RWPE2 (cell line): ENCODE results near the gene MATN4.
A peak's percentile ranks its signal among the peaks of the same experiment; 100 is the strongest.

Experiments used
- ATAC-seq: fragments of 200-7000 bp; cut with Tn5 transposase; 3 replicates; pipeline ENCODE4 v1.9.1; 2021; ENCODE audit warnings: low read depth
- DNase-seq: peaks from one replicate; pipeline ENCODE4 v3.0.0-alpha.2; 2020; ENCODE audit warnings: low spot score
- H3K27ac ChIP-seq: fragments of 450-650 bp; 2 replicates; pipeline ENCODE4 v1.5.1; 2017; ENCODE audit warnings: mild to moderate bottlenecking; ENCODE audit not compliant: poor library complexity, severe bottlenecking
- H3K27me3 ChIP-seq: fragments of 250-450 bp; sonication (Bioruptor Pico); 2 replicates; pipeline ENCODE4 v1.5.1; 2021; ENCODE audit warnings: mild to moderate bottlenecking, moderate library complexity; ENCODE audit not compliant: insufficient read depth, poor library complexity, severe bottlenecking
- H3K36me3 ChIP-seq: fragments of 250-450 bp; sonication (Bioruptor Pico); 2 replicates; pipeline ENCODE4 v1.5.1; 2020; ENCODE audit warnings: low read depth, mild to moderate bottlenecking, moderate library complexity
- H3K4me1 ChIP-seq: fragments of 250-450 bp; sonication (Bioruptor Pico); 2 replicates; pipeline ENCODE4 v1.5.1; 2021; ENCODE audit warnings: mild to moderate bottlenecking, moderate library complexity; ENCODE audit not compliant: insufficient read depth, poor library complexity, severe bottlenecking
- H3K4me3 ChIP-seq: fragments of 250-450 bp; sonication (Bioruptor Pico); 2 replicates; pipeline ENCODE4 v1.5.1; 2021; ENCODE audit warnings: mild to moderate bottlenecking, moderate library complexity; ENCODE audit not compliant: severe bottlenecking
- H3K9me3 ChIP-seq: fragments of 250-450 bp; sonication (Bioruptor Pico); 2 replicates; pipeline ENCODE4 v1.5.1; 2021; ENCODE audit warnings: mild to moderate bottlenecking, moderate library complexity; ENCODE audit not compliant: severe bottlenecking
- CTCF ChIP-seq: fragments of 450-650 bp; IDR thresholded peaks from one replicate; pipeline ENCODE4 v1.5.1; 2017; ENCODE audit warnings: mild to moderate bottlenecking, moderate library complexity; ENCODE audit not compliant: poor library complexity, severe bottlenecking

The MATN4 gene

GRCh38 chr20:45320948-45321595, 13.0 kb upstream of the MATN4 start:
- TF ChIP-seq CTCF, result no peak
- no peak overlapping the region for H3K4me3 ChIP-seq
- peaks cover 18% of the 10 kb centered on the region for H3K36me3 ChIP-seq
- peaks cover 15% of the 10 kb centered on the region for H3K27me3 ChIP-seq
- no peaks in the 10 kb centered on the region for H3K9me3 ChIP-seq
- H3K4me1 ChIP-seq, result peaks cover 2% of the 10 kb centered on the region
- DNase-seq (no peak), ATAC-seq (no peak)
- H3K27ac ChIP-seq, result no peak overlapping the region

- peaks cover 2% of the 10 kb centered on the region for H3K4me1 ChIP-seq
- no peak for TF ChIP-seq CTCF
- H3K27ac ChIP-seq, result no peak overlapping the region
- no peaks in the 10 kb centered on the region for H3K36me3 ChIP-seq
- DNase-seq (peak; percentile 63), ATAC-seq (no peak)
- H3K9me3 ChIP-seq, result no peaks in the 10 kb centered on the region
- no peak overlapping the region for H3K4me3 ChIP-seq
- peaks cover 30% of the 10 kb centered on the region for H3K27me3 ChIP-seq
Measured at GRCh38 chr20:45318948-45319347, 10.8 kb upstream of the MATN4 start.

- H3K4me3 ChIP-seq, result no peak overlapping the region
- peaks cover 2% of the 10 kb centered on the region for H3K4me1 ChIP-seq
- no peaks in the 10 kb centered on the region for H3K36me3 ChIP-seq
- ATAC-seq (no peak), DNase-seq (peak; percentile 74)
- no peaks in the 10 kb centered on the region for H3K9me3 ChIP-seq
- no peak for TF ChIP-seq CTCF
- H3K27ac ChIP-seq, result no peak overlapping the region
- H3K27me3 ChIP-seq, result peaks cover 30% of the 10 kb centered on the region
Measured at GRCh38 chr20:45318386-45318939, 10.4 kb upstream of the MATN4 start.

GRCh38 chr20:45317826-45318225, 9.7 kb upstream of the MATN4 start:
- Histone ChIP-seq H3K27ac (no peak overlapping the region), H3K36me3 (no peaks in the 10 kb centered on the region), H3K4me1 (peaks cover 2% of the 10 kb centered on the region), H3K9me3 (no peaks in the 10 kb centered on the region), H3K27me3 (peaks cover 30% of the 10 kb centered on the region), H3K4me3 (no peak overlapping the region)
- ATAC-seq, result no peak
- DNase-seq, result peak; percentile 76
- no peak for TF ChIP-seq CTCF
